WI38 (cell line): ENCODE results near the gene JADE2.
"Not testable (repeated sequence)": the region's sequence is repeated elsewhere in the genome, so short reads cannot be mapped to it uniquely, and the experiment has no call there.

ENCODE experiments used
- H3K4me3 ChIP-seq: 2 replicates; pipeline ENCODE4 v1.5.1; 2011; ENCODE audit warnings: low read depth, mild to moderate bottlenecking, control low read depth, low read length
- CTCF ChIP-seq: IDR thresholded peaks from 2 replicates; pipeline ENCODE4 v1.5.1; 2012; ENCODE audit warnings: low read depth, mild to moderate bottlenecking, control low read depth, low read length

Gene JADE2

GRCh38 chr5:134555223-134555889, 29.9 kb downstream of the JADE2 start:
- TF ChIP-seq CTCF: no peak
- no peak overlapping the region for H3K4me3 ChIP-seq

GRCh38 chr5:134555890-134556311, 30.4 kb downstream of the JADE2 start:
- no peak for TF ChIP-seq CTCF
- no peak overlapping the region for H3K4me3 ChIP-seq

- not testable (repeated sequence) for H3K4me3 ChIP-seq
These were observed 31.1 kb downstream of the JADE2 start for GRCh38 chr5:134556588-134556987.

- no peak overlapping the region for H3K4me3 ChIP-seq
- no peak for TF ChIP-seq CTCF
These were observed 31.5 kb downstream of the JADE2 start for GRCh38 chr5:134556994-134557393.

GRCh38 chr5:134559672-134560071, 34.2 kb downstream of the JADE2 start:
- no peak for TF ChIP-seq CTCF
- H3K4me3 ChIP-seq: no peak overlapping the region

GRCh38 chr5:134560698-134561097, 35.2 kb downstream of the JADE2 start:
- no peak overlapping the region for H3K4me3 ChIP-seq
- no peak for TF ChIP-seq CTCF

- peak; percentile 40; the same call in 1 of the 2 replicates for TF ChIP-seq CTCF
- no peak overlapping the region for H3K4me3 ChIP-seq
These were observed 36.4 kb downstream of the JADE2 start for GRCh38 chr5:134561871-134562296.

GRCh38 chr5:134563221-134563620, 37.8 kb downstream of the JADE2 start:
- TF ChIP-seq CTCF: no peak
- no peak overlapping the region for H3K4me3 ChIP-seq
